Neural progenitor cell (in vitro differentiated cells): ENCODE results near the gene CARD16.
"Not testable (repeated sequence)": the region's sequence is repeated elsewhere in the genome, so short reads cannot be mapped to it uniquely, and the experiment has no call there.

Experiments used
- EZH2phosphoT487 ChIP-seq: fragments of 200-600 bp; sonication (generic); IDR thresholded peaks from 2 replicates; pipeline ENCODE4 v1.6.1; 2017; ENCODE audit warnings: antibody characterized with exemption
- TF ChIP-seq, protein P1 (sequence below): fragments of 200-600 bp; sonication (generic); IDR thresholded peaks from 2 replicates; pipeline ENCODE4 v1.5.1; 2017; ENCODE audit warnings: antibody characterized with exemption, mild to moderate bottlenecking

DNA sequence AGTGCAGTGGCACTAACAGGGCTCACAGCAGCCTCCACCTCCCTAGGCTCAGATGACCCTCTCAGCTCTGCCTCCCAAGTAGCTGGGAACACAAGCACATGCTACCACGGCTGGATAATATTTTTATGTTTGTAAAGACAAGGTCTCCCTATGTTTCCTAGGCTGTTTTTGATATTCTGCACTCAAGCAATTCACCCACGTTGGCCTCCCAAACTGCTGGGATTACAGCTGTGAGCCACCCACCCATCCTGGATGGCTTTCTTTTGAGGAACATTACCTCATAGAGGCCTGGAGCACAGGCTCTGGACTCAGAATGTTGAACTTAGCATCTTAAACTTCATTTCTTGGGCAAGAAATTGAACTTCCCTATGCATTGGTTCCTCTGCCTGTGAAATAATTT, 26.9 kb upstream of the CARD16 start:
- TF ChIP-seq, protein P1, sequence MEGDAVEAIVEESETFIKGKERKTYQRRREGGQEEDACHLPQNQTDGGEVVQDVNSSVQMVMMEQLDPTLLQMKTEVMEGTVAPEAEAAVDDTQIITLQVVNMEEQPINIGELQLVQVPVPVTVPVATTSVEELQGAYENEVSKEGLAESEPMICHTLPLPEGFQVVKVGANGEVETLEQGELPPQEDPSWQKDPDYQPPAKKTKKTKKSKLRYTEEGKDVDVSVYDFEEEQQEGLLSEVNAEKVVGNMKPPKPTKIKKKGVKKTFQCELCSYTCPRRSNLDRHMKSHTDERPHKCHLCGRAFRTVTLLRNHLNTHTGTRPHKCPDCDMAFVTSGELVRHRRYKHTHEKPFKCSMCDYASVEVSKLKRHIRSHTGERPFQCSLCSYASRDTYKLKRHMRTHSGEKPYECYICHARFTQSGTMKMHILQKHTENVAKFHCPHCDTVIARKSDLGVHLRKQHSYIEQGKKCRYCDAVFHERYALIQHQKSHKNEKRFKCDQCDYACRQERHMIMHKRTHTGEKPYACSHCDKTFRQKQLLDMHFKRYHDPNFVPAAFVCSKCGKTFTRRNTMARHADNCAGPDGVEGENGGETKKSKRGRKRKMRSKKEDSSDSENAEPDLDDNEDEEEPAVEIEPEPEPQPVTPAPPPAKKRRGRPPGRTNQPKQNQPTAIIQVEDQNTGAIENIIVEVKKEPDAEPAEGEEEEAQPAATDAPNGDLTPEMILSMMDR = not testable (repeated sequence)
- not testable (repeated sequence) for TF ChIP-seq EZH2phosphoT487
